Activated naive CD8-positive, alpha-beta T cell (primary cell): ENCODE results near the gene LIPH.
"Not testable (repeated sequence)": the region's sequence is repeated elsewhere in the genome, so short reads cannot be mapped to it uniquely, and the experiment has no call there.

ENCODE experiments used
- H3K27ac Mint-ChIP-seq: one replicate; pipeline ENCODE4 v1.8.0; 2021; ENCODE audit warnings: mixed read lengths
- H3K27me3 Mint-ChIP-seq: one replicate; pipeline ENCODE4 v1.8.0; 2021; ENCODE audit warnings: mixed read lengths
- H3K36me3 Mint-ChIP-seq: one replicate; pipeline ENCODE4 v1.8.0; 2021; ENCODE audit warnings: mixed read lengths
- H3K4me1 Mint-ChIP-seq: one replicate; pipeline ENCODE4 v1.8.0; 2021; ENCODE audit warnings: low read depth, mixed read lengths
- H3K4me3 Mint-ChIP-seq: one replicate; pipeline ENCODE4 v1.8.0; 2021; ENCODE audit warnings: mild to moderate bottlenecking, mixed read lengths
- H3K9me3 Mint-ChIP-seq: one replicate; pipeline ENCODE4 v1.8.0; 2021; ENCODE audit warnings: low read depth, mixed read lengths

LIPH gene

DNA sequence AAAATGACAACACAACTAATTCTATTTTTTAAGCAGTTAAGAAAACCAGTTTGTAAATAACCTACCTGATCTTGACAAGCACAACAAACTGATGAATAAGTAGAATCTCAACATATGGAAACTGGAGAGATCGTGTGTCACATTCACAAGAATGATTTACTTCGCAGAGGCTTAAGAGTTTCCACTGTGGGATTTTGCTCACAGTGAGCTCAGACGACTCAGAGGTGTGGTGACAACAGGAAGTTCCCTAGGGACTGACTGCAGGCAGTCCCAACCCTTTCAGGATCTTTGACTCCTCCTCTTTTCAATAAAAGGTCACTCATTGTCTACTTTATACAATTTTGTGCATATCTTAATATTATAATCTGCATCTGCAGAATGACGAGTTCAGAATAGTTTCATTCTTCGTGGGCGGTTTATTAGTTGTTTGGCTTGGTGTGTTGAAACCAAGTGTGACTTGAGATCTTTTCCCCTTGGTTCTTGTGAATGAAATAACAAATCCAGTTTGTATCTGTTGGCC is at the start of gene LIPH:
Gene LIPH, minus strand, starts transcription at position 231 of the 520 bp plus-strand sequence. Its CDS starts 117 bp downstream, at position 114.
- peaks cover 10% of the 10 kb centered on the region for H3K4me1 Mint-ChIP-seq
- H3K27me3 Mint-ChIP-seq = no peaks in the 10 kb centered on the region
- H3K9me3 Mint-ChIP-seq = no peaks in the 10 kb centered on the region
- H3K36me3 Mint-ChIP-seq = no peaks in the 10 kb centered on the region
- peak within 1 kb of the TSS; percentile 40 for H3K4me3 Mint-ChIP-seq
- H3K27ac Mint-ChIP-seq = peak within 1 kb of the TSS; percentile 81

DNA sequence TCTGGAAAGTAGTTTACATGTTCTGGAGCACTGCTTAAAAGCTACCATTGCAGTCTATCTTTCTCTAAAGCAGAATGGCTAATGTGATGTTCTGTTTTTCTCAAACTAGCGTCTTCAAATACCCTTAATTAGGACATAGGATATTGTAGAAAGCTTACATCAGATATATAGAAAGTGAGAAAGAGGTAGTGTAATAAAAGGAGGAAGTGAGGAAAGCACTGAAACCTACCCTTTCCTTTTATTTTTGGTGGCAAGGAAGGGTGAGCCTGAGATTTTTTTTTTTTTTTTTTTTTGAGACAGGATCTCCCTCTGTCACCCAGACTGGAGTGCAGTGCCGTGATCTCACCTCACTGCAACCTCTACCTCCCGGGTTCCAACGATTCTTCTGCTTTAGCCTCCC is 43.1 kb upstream of the LIPH start:
- H3K36me3 Mint-ChIP-seq = peaks cover 9% of the 10 kb centered on the region
- no peak overlapping the region for H3K27ac Mint-ChIP-seq
- no peak overlapping the region for H3K4me3 Mint-ChIP-seq
- no peaks in the 10 kb centered on the region for H3K27me3 Mint-ChIP-seq
- peaks cover 12% of the 10 kb centered on the region for H3K4me1 Mint-ChIP-seq
- H3K9me3 Mint-ChIP-seq = no peaks in the 10 kb centered on the region

GRCh38 chr3:185594073-185594472 is 41.7 kb upstream of the LIPH start:
- H3K4me1 Mint-ChIP-seq = peaks cover 15% of the 10 kb centered on the region
- H3K4me3 Mint-ChIP-seq = no peak overlapping the region
- H3K27me3 Mint-ChIP-seq = no peaks in the 10 kb centered on the region
- peaks cover 5% of the 10 kb centered on the region for H3K36me3 Mint-ChIP-seq
- no peak overlapping the region for H3K27ac Mint-ChIP-seq
- no peaks in the 10 kb centered on the region for H3K9me3 Mint-ChIP-seq

DNA sequence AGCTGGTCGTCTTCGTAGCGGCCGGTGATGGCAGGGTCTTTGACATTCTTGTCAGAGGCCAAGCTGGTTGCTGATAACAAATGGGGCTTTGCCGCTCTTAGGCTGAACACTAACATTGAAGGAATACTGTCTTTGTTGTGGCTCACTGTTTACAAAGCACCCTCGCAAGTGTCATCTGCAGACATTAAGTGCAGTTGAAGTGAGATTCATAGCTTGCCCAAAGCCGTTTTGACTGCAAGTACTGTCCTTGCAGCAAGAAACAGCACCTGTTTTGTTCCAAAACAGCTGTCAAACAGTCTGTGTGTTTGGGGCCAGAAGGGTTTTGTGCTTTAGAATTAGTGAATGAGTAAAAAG is 34.3 kb upstream of the LIPH start:
- H3K9me3 Mint-ChIP-seq = no peaks in the 10 kb centered on the region
- H3K27ac Mint-ChIP-seq = peak overlapping the region; percentile 96
- H3K36me3 Mint-ChIP-seq = peaks cover 3% of the 10 kb centered on the region
- H3K4me1 Mint-ChIP-seq = peaks cover 34% of the 10 kb centered on the region
- peak overlapping the region; percentile 95 for H3K4me3 Mint-ChIP-seq
- H3K27me3 Mint-ChIP-seq = no peaks in the 10 kb centered on the region

DNA sequence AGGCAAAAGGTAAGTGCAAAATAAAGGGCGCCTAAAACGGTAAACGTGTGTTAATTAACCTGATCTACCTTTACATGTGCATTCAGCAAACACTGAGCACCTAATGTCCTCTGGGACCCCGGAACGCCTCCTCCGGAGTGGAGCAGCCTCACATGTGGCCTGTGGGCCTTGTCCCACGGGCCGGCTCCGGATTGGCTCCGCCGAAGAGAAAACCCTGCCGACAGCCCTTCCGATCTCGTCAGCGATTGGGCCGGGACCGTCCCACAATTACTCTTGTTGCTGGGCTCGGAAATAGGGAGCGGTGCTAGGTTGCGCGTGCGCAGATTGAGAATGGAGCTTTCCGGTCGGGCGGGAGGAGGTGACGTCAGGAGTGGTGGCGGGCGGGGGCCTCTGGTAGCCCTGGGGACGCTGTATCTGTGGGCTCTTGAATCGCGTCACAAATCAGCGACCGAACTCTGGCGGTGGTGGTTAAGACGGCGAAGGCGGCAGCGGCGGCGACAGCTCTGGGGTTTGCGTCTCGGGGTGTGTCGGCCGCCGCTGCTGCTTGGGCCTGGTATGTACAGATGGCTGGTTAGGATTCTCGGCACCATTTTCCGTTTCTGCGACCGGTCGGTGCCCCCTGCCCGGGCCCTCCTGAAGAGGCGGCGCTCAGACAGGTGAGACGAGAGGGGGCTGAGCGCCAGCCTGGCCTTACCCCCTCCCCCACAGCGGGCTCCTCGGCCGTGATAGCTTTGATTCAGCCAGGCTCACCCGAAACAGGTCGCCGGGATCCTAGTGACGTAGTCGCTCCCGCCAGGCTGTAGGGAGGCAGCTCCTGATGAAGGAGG is 33.7 kb upstream of the LIPH start, which contains the start of gene SENP2:
Gene SENP2, plus strand, starts transcription at position 437 of the 827 bp plus-strand sequence. Its CDS starts 119 bp downstream, at position 556.
- peaks cover 3% of the 10 kb centered on the region for H3K36me3 Mint-ChIP-seq
- H3K27ac Mint-ChIP-seq = peak within 1 kb of the TSS; percentile 96
- no peaks in the 10 kb centered on the region for H3K9me3 Mint-ChIP-seq
- peak within 1 kb of the TSS; percentile 95 for H3K4me3 Mint-ChIP-seq
- no peaks in the 10 kb centered on the region for H3K27me3 Mint-ChIP-seq
- peaks cover 34% of the 10 kb centered on the region for H3K4me1 Mint-ChIP-seq

DNA sequence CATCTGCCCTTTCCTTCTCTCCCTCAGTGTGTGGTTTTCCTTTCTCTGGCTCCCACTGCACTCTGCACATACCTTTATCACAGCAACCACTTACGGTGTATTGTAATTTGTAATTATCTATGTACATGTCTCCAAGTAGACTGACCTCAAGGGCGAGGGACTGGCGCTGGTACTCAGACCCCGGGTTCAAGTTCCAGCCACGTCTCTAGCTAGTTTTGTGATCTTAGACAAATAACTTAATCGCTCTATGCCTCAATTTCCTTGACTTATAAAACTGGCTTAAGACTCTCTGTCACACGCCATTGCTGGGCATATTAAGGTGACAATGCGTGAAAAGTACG is 33.1 kb upstream of the LIPH start:
- no peaks in the 10 kb centered on the region for H3K9me3 Mint-ChIP-seq
- H3K27ac Mint-ChIP-seq = peak overlapping the region; percentile 96
- peaks cover 3% of the 10 kb centered on the region for H3K36me3 Mint-ChIP-seq
- no peaks in the 10 kb centered on the region for H3K27me3 Mint-ChIP-seq
- H3K4me3 Mint-ChIP-seq = peak overlapping the region; percentile 95
- peaks cover 34% of the 10 kb centered on the region for H3K4me1 Mint-ChIP-seq

- H3K4me3 Mint-ChIP-seq = peak overlapping the region; percentile 55
- peaks cover 3% of the 10 kb centered on the region for H3K36me3 Mint-ChIP-seq
- no peaks in the 10 kb centered on the region for H3K9me3 Mint-ChIP-seq
- H3K27ac Mint-ChIP-seq = peak overlapping the region; percentile 46
- no peaks in the 10 kb centered on the region for H3K27me3 Mint-ChIP-seq
- peaks cover 34% of the 10 kb centered on the region for H3K4me1 Mint-ChIP-seq
Measured at GRCh38 chr3:185584686-185585085, 32.3 kb upstream of the LIPH start.

DNA sequence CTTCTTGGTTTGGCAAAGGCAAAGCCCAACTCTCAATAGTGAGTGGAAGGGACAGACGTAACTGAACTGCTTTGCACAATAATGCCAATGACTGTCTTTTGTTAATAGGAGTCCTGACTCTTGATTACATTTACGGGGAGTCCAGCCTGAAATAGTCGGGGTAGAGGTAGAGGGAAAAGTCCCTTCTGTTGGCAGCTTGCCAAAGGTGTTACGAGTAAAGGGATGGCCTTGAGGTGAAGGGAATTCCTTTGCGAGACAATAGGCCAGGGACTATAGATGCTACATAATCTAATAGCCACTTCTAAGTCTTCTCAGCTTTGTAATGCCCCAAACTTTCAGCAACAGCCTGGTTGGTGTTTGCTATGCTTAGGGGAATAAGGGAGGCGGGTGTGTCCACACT is 31.5 kb upstream of the LIPH start:
- H3K4me3 Mint-ChIP-seq = no peak overlapping the region
- H3K9me3 Mint-ChIP-seq = no peaks in the 10 kb centered on the region
- peaks cover 28% of the 10 kb centered on the region for H3K4me1 Mint-ChIP-seq
- no peaks in the 10 kb centered on the region for H3K27me3 Mint-ChIP-seq
- H3K36me3 Mint-ChIP-seq = peaks cover 3% of the 10 kb centered on the region
- no peak overlapping the region for H3K27ac Mint-ChIP-seq

DNA sequence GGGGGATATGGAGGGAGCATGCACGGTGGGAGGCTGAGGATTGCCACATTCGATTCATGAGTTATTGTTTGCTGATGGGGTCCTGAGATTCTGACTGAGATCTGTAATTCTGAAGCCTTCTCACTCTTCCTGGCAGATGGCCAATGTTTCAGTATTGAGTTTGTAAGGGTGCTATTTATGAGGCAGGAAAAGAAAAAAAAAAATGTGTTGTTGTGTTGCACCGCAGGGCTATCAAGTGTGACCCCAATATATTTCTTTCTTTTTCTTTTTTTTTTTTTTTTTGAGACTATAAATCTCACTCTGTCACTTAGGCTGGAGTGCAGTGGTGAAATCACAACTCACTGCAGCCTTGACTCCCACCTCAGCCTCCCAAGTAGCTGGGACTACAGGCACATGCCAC is 30.5 kb upstream of the LIPH start:
- Mint-ChIP-seq H3K36me3 (no peaks in the 10 kb centered on the region), H3K4me1 (peaks cover 21% of the 10 kb centered on the region), H3K9me3 (no peaks in the 10 kb centered on the region), H3K4me3 (no peak overlapping the region), H3K27ac (no peak overlapping the region), H3K27me3 (no peaks in the 10 kb centered on the region)

DNA sequence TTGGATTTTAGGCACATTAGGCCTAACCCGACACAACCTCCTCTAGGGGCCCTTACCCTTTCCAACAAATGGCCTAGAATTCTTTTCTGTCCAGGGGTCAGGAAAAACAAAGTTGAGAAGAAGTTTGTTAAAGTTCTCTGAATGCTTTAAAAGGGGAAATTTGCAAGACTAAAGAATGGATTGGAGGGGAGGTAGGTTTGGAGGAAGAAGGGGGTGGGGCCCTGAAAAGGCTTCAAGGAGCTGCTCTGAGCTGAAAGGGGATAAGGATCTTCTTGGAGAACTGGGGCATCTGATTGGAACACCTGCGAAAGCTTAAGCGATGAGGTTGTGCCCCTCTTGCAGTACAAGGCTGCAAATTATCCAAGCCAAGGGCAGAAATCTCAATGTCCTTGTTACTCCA is 29.8 kb upstream of the LIPH start:
- no peaks in the 10 kb centered on the region for H3K36me3 Mint-ChIP-seq

GRCh38 chr3:185575108-185575869 is 22.9 kb upstream of the LIPH start:
- not testable (repeated sequence) for H3K27ac Mint-ChIP-seq, H3K36me3 Mint-ChIP-seq, H3K4me3 Mint-ChIP-seq, H3K4me1 Mint-ChIP-seq, H3K27me3 Mint-ChIP-seq
- peaks cover 12% of the 10 kb centered on the region for H3K9me3 Mint-ChIP-seq

More for the DNA sequence above, 29.8 kb upstream of the LIPH start:
- no peak overlapping the region for H3K4me3 Mint-ChIP-seq
- H3K9me3 Mint-ChIP-seq = no peaks in the 10 kb centered on the region
- H3K27me3 Mint-ChIP-seq = no peaks in the 10 kb centered on the region
- peaks cover 18% of the 10 kb centered on the region for H3K4me1 Mint-ChIP-seq
- no peak overlapping the region for H3K27ac Mint-ChIP-seq

DNA sequence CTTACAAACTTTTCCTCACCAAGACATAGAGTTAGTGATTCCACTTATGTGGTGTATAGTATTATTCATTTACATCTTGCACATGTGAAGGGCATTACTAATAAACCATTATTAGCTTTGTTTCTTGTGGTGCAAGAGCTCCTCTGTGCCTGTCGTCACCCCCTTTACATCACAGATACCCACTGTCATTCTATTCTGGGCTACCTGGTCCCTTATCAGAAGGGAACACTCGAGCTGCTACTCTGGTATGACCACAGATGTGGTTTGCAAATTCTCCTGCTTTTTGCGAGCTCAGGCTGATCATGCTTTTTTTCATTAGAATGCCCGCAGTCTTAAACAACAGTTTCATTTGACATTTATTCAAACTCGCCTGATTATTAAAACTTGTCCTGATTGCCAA is 19.8 kb upstream of the LIPH start:
- Mint-ChIP-seq H3K27ac (no peak overlapping the region), H3K27me3 (no peaks in the 10 kb centered on the region), H3K36me3 (peaks cover 3% of the 10 kb centered on the region), H3K9me3 (peaks cover 12% of the 10 kb centered on the region), H3K4me3 (no peak overlapping the region), H3K4me1 (no peaks in the 10 kb centered on the region)

GRCh38 chr3:185561958-185562357 is 9.6 kb upstream of the LIPH start:
- no peak overlapping the region for H3K4me3 Mint-ChIP-seq

GRCh38 chr3:185561374-185561943 is 9.1 kb upstream of the LIPH start:
- Mint-ChIP-seq H3K4me3 (no peak overlapping the region), H3K4me1 (peaks cover 14% of the 10 kb centered on the region), H3K27me3 (peaks cover 2% of the 10 kb centered on the region), H3K9me3 (no peaks in the 10 kb centered on the region), H3K36me3 (no peaks in the 10 kb centered on the region), H3K27ac (peak overlapping the region; percentile 47)

More at GRCh38 chr3:185561958-185562357, 9.6 kb upstream of the LIPH start:
- H3K27ac Mint-ChIP-seq = peak overlapping the region; percentile 54
- no peaks in the 10 kb centered on the region for H3K9me3 Mint-ChIP-seq
- no peaks in the 10 kb centered on the region for H3K36me3 Mint-ChIP-seq
- H3K4me1 Mint-ChIP-seq = peaks cover 14% of the 10 kb centered on the region
- peaks cover 2% of the 10 kb centered on the region for H3K27me3 Mint-ChIP-seq

- Mint-ChIP-seq H3K4me3 (no peak overlapping the region), H3K27me3 (peaks cover 2% of the 10 kb centered on the region), H3K4me1 (peaks cover 14% of the 10 kb centered on the region), H3K9me3 (no peaks in the 10 kb centered on the region), H3K36me3 (no peaks in the 10 kb centered on the region), H3K27ac (no peak overlapping the region)
Measured at GRCh38 chr3:185560676-185561075, 8.3 kb upstream of the LIPH start.
